Endothelial cell of hepatic sinusoid (primary cell): ENCODE data around the gene CCDC92.

Source experiments
- in situ Hi-C: cut with HindIII; loops from 2 replicates; pipeline ENCODE4 v1.10.0; 2017; ENCODE audit warnings: low sequenced_read_pairs

Gene CCDC92

DNA sequence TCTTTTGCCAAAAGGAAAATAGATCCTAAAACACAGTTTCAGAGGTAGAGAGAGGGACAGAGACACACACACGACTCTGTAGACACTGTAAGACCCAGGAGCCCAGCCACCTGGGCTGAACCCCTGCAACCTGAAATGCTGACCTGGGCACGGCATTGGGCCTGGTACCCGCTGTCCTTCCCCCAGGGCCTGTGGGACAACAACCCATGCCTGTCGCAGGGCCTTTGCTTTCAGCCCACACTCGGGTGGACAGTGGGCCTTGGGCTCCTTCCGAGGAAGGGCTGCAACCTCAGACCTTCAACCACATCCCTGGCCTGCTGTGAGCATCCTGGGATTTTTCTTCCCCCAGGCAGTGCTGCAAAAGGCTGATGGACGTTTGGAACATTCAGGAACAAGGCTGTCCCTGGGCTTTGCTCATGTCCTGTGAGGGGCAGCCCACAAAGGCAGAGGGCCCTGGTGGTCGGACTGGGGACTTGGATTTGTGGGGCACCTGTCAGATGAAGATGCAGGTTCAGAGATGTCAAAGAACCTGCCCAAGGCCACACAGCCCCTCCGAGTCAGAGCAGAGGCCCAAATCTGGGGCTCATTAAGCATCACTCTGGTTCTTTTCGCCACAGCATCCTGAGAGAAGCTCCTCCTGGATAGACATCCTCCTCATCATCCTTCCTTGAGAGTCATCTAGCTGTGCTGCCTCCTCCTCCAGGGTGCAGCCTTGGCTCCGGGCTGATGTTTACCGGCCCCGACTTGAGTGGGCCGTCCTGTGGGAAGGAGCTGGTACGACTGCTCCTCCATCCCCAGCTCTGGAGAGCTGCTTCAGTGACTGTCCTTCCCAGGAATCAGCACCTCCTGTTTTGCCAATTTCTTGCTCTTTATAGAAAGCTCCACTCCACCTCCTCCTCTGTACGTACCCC lies 32.7 kb downstream of the CCDC92 start:
- in situ Hi-C loops = loop anchor here (10.0 kb wide), 1 partner anchor 95 kb away; no protein-coding TSS in a partner anchor

DNA sequence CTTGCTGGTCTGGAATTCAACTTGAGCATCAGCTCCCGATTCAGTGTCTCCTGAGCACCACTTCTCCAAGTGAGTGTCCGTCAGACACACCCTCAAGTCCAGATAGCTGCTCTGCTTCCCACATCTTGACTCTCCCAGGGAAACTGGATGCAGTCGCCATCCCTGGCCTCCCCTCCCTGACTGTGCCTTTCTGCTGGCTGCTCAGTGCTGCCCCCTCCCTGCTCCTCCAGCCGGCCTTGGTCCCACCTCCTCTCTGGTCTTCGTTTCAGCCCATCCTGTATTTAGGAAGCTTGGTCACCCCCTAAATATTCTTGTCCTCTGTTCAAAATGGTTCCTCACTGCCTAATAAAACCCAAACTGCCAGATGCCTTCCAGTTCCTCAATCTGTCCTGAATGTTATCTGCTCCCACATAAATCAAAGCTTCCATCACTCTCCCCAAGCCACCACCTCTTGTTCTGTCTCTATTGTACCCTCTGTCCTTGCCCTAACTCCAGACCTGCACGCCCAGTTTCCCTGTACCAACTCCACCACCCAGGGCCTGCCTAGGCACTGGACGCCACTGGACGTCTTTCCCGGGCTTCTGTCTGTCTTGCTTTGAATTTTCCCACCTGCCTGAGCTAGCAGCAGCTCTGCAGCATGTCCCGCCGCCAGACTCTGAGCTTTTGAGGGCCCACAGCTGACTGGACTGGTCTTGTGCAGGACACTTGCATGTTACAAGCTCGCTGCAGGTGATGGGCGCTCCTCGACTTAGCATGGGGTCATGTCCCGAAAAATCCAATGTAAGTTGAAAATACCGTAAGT lies 33.8 kb downstream of the CCDC92 start:
- in situ Hi-C loops = loop anchor here (10.0 kb wide), 1 partner anchor 94 kb away; no protein-coding TSS in a partner anchor

DNA sequence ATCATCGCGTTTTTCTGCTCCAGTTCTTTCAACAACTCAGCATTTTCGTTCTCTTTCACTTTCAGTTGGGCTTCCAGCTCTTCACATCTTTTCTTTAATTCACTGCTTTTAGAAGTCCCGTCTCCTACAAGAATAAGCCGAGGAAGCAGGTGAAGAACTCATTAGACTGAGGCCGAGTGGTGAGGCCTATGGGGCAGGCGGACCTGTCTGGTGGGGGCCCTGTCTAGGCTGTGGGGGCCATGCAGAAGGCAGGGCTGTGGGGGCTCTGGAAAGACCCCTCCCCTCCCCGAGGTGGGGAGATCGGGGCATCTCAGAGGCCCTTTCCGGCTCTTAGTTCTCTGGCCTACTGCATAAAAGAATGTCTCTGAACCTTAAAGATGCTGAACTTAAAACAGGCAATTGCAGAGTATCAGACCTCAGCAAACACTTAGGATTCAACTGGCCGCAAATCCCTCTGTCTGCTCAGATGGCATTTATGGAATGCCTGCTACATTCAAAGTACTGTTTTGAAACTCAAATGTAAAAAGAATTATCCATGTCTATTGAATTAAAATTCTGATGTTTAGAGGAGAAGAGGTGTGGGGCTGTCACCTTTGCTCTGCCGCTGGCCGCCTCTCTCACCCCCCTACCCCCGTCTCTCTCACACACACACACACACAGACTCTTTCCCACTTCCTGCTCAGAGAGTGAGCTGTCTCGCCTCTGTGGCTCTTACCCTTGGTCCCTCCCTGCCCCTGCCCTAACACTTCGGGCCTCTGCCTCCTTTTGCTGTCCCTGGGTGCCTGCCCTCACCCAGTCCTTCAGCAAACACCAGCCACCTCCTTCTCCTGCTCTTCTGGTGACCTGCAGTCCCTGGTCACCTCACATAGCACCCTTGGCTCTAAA lies 34.7 kb downstream of the CCDC92 start:
- in situ Hi-C loops = loop anchor here (10.0 kb wide), 1 partner anchor 93 kb away; no protein-coding TSS in a partner anchor

DNA sequence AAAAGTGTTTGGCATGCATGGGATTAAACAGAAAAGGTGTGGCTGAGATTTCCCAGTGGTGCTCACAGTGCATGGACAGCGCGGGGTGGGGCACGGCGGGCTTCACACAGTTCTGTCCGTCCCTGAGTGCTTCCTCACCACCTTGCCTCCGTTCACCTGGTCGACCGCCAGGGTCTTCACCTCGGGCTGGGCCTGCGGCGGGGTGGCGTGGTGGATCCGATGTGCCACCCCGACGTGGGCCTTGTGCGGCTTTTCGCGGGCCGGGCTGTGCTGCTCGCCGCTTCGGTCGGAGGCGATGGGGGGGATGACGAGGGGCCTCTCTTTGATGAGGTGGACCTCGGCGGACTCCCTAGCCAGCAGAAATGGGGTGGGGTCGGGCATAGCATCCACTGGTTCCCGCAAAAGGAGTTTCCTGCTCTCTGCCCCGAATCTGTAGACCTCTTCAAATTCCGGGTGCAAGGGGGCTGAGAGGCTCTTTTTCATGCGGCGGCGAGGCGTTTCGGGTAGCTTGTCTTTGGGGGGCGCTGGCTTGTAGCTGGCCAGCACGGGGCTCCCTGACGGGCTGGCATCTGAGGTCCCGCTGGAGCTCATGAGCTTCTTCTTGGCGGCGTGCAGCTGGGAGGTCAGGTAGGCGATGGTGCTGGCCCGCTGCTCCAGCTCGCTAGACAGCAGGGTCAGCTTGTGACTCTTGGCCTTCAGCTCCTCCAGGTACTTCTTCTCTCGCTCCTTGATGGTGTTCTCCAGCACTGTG lies 35.5 kb downstream of the CCDC92 start:
- in situ Hi-C loops = loop anchor here (10.0 kb wide), 1 partner anchor 92 kb away; no protein-coding TSS in a partner anchor

DNA sequence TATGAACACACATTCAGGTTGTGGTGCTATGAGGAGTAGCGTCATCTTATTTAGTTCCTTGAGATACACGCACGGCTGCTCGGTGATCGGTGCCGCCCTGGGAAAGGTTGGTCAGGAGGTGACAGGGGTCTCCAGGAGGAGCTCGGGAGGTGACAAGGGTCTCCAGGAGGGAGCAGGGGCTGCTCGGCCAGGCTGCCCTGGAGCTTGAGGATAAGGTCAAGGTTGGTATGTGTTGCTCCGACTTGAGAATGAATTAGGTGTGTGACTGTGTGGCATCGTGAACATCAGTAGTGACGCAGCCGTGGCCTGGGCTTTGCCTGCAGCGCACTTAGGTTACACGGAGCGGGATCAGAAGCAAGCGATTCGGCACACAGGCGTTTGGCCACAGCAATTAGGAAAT lies 36.2 kb downstream of the CCDC92 start:
- in situ Hi-C loops = loop anchor here (10.0 kb wide), 1 partner anchor 92 kb away; no protein-coding TSS in a partner anchor

DNA sequence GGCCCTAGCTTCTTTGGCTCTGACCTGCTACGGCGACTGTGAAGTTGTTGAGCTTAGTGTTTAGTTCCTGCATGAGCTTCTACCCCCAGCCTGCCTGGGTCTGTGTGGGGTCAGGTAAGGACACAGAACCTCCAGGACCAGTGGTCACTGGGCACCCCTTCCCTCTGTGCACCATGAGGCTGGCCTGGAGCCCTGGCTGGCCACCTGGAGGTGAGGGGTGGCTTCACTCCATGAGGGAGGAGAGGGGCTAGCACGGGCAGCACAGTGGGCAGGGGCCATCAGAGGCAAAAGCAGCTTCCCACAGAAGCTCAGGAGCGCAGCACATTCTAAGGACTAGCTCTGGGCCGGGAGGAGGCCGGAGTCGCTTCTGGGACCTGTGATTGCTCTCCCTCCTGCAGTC lies 36.7 kb downstream of the CCDC92 start:
- in situ Hi-C loops = loop anchor here (10.0 kb wide), 1 partner anchor 91 kb away; no protein-coding TSS in a partner anchor

DNA sequence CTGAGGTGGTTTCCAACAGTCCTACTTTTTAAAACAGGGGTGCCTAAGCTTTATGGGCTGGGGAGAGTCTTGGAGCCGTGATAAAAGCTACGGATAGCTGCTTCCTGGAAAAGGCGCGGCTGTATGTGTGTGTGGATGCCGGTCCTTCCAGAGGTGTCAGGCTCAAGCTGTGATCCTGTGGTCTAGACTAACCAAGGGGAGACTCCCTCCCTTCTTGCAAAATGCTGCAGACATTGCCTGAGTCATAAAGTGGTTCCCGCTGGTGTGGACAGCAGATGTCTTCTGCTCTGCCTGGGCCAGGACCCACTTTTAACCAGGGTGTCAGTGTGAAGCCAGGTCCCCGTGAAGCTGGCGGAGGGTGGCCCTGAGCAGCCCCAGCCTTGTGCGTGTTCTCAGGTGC lies 37.8 kb downstream of the CCDC92 start:
- in situ Hi-C loops = loop anchor here (10.0 kb wide), 1 partner anchor 90 kb away; no protein-coding TSS in a partner anchor

DNA sequence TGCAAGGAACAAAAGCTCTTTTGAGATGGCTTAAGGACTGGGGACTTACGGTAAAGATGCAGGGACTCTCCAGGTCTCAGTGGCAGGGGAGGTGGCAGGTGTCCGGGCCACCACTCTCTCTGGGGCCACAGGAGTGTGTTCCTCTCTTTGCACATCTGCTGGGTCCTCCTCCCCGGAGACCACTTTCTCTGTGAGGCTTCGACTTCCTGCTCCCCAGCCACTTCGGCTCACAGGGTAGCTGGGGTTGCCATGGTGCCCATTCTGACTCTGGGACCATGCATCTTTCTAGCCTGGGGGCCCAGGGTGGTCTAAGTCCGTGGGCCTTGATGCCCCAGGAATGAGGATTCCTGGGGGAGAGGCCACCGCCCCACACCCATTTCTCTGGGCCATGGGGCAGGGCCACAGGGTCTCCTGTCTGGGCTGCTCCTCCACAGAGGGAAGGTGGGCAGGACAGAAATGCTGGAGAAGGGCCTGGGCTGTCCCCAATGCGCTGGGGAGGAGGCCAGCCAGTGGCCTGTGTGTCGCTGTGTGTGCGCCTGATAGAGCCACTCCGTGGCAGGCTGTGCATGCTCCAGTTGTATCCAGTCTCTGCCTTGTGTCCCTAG lies 38.5 kb downstream of the CCDC92 start:
- in situ Hi-C loops = loop anchor here (10.0 kb wide), 1 partner anchor 89 kb away; no protein-coding TSS in a partner anchor

DNA sequence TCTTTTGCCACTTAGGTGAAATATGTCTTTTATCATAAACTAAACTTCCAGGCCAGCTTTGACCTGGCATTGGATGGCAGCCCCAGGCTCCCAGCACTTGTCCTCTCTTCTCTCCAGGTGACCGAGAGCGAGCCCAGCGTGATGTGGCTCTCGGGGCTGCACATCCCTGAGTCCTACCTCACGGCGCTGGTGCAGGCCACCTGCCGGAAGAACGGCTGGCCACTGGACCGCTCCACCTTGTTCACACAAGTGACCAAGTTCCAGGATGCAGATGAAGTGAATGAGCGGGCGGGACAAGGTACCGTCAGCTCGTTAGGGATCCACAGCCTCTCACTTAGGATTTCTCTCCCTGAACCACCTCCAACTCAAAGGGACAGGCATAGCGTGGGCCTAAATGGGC lies 39.4 kb downstream of the CCDC92 start:
- in situ Hi-C loops = loop anchor here (10.0 kb wide), 1 partner anchor 88 kb away; no protein-coding TSS in a partner anchor

DNA sequence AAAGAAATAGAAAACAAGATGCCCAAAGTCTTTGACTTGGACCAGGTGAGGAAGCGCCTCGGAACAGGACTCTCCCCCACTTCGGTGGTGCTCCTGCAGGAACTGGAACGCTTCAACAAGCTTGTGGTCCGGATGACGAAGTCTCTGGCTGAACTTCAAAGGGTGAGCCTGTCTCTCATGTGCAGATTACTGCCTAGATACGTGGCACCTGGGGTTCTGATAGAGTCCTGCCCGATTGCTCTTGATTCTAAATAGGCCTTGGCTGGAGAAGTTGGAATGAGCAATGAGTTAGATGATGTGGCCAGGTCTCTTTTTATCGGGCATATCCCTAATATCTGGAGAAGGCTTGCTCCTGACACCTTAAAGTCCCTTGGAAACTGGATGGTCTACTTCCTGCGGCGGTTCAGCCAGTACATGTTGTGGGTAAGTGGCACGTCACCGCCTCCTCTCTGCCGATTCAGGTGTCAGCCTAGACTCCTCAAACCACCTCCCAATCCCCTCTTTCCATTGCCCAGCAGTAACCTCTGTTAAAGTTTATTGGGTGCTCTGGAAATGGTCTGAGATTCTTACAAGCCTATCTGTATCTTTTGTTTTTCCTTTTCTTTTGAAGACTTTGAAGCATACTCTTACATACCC lies 40.8 kb downstream of the CCDC92 start:
- in situ Hi-C loops = loop anchor here (10.0 kb wide), 1 partner anchor 87 kb away; no protein-coding TSS in a partner anchor

DNA sequence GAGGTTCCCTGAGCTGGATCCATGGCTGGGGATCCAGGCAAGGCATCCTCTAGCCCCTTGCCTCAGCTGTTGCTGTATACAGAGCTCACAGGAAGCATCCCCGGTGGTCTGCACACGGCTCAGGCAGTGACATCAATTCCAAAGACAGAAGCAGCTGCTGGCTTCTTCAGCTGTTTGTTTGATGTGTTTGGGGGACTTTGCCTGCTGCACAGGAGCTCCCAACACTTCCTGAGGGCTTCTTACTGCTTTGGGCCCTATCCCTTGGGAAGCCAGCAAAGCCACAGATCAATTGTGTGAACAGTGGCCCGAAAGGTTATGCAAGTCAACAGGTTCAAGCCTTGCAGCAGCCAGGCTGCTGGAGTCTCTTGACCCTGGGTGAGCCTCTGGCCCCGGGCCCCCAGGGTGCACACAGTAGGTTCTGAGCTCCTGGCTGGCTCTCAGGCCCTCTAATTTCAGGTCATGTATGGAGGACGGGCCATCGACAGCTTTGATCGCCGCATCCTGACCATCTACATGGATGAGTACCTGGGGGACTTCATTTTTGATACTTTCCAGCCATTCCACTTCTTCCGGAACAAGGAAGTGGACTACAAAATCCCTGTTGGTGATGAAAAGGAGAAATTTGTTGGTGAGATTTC lies 42.6 kb downstream of the CCDC92 start:
- in situ Hi-C loops = loop anchor here (10.0 kb wide), 1 partner anchor 85 kb away; no protein-coding TSS in a partner anchor

DNA sequence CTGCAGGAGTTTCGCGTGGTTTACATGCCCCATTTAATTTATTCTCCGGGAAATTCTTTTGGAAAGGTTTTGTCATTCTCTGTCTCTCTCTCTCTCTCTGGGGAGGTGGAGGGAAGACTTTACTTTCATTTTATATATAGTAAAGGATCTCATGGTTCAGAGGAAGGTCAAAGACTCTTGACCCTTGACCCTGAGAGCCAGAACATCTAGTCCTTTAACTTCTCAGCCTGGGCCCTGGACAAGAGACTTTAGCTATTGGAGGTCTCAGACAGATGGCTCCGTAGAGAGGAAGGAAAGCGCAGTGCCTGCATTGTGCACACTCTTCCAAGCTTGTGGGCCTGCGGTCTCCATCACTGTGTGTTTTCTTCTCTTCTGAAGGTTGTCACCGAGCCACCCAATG lies 43.7 kb downstream of the CCDC92 start:
- in situ Hi-C loops = no loop called here

DNA sequence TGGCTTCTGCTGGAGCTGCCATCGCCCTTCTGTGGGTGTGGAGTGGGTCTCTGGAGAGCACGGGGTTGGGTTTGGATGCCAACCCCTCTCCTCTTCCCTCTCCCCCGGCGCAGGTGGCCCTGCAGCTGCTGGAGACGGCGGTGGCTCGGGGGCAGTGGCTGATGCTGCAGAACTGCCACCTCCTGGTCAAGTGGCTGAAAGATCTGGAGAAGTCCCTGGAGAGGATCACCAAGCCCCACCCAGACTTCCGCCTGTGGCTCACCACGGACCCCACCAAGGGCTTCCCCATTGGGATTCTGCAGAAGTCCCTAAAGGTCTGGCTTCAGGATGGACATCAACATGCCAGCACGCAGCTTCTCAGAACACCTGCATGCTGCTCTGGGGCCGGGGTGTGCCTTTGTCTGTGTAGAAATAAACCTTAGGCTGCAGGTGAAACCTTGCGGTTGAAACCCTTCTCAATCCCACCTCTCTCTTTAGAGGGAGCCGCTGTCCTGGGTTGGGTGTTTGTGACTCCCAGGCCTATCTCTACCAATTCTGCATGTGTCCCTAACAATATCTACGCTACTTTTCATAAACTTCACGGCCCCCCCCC lies 44.3 kb downstream of the CCDC92 start:
- in situ Hi-C loops = no loop called here

DNA sequence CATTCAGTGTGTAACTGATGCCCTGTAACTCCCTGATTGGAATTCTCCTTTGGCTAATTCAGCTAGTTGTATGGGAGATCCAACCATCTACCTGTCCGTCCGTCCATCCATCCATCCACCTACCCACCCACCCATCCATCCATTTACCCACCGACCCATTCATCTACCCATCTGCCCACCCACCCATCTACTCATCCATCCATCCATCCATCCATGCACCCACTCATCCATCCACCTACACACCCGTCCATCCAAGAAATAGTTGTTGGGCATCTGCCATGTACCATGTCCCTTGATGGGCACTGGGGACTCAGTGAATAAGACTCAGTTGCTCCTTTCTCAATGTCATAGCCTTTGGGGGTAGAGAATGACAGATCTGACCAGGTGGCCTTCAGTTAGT lies 48.1 kb downstream of the CCDC92 start:
- in situ Hi-C loops = no loop called here

DNA sequence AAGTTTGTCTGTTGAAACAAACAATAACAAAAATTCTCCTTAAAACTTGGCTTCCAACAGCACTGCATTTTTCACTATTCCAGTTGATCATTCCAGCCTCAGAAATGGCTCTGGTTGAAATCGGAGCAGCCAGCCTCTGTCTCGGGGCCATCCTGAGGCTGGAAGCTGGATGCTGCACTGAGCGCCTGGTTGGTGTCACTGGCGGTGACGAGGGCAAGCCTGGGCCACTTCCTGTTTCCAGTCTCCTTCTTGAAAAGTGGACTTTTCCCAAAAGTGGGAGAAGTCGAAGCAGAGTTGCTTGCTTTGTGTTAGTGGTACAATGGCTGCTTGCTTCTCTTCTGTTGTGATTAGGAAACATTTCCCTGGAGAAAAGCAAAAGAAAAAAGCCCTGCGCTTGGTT lies 48.7 kb downstream of the CCDC92 start:
- in situ Hi-C loops = no loop called here

DNA sequence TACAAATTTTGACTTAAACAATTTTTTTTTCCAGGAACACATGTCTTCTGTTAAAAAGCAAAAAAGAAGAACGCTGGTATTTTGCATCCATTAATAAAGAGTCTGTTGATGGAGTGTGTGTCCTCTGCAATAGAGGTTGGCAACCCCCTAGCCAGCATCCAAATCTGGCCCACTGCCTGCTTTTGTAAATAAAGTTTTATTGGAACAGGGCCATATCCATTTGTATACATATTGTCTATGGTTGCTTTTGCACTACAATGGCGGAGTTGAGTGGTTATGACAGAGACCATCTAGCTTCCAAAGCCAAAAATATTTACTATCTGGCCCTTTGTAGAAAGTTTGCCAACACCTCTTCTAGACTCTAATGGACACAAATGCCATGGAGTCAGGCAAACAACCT lies 49.6 kb downstream of the CCDC92 start:
- in situ Hi-C loops = no loop called here

DNA sequence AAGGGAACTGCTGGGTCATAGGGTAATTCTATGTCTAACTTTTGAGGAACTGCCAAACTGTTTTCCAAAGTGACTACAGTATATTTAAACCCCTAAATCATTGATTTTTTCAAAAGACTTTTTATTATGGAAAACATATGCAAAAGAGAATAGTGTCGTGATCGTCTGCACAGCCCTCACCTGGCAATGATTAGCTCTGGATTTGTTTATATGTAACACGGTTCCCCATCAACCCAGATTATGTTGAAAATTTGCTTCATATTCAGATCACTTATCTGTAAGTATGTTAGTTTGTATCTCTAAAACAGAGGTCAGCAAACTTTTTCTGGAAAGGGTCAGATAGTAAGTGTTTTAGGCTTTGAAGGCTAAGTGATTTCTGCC lies 52.7 kb downstream of the CCDC92 start:
- in situ Hi-C loops = loop anchor here (10.0 kb wide), 2 partner anchors 45 to 145 kb away; no protein-coding TSS in a partner anchor
